Measurements from ENCODE around the gene ASRGL1.
"Not testable (repeated sequence)": the region's sequence is repeated elsewhere in the genome, so short reads cannot be mapped to it uniquely, and the experiment has no call there.

Gene ASRGL1

GRCh38 chr11:62333768-62334167 is 3.5 kb upstream of the ASRGL1 start:
- Histone ChIP-seq H3K9me3 (ENCODE audit: severe bottlenecking) (no peaks in the 10 kb centered on the region), H3K4me3 (ENCODE audit: severe bottlenecking) (no peak overlapping the region), H3K27me3 (ENCODE audit: insufficient read depth, poor library complexity, severe bottlenecking) (peaks cover 15% of the 10 kb centered on the region), H3K27ac (ENCODE audit: poor library complexity, severe bottlenecking) (no peak overlapping the region), H3K36me3 (ENCODE audit: low read depth) (no peaks in the 10 kb centered on the region), H3K4me1 (ENCODE audit: insufficient read depth, poor library complexity, severe bottlenecking) (no peaks in the 10 kb centered on the region)
- DNase-seq (ENCODE audit: low spot score) (no peak), ATAC-seq (ENCODE audit: low read depth) (no peak)
- TF ChIP-seq CTCF (IDR thresholded peaks at IDR 0.05; ENCODE audit: poor library complexity, severe bottlenecking) = no peak

DNA sequence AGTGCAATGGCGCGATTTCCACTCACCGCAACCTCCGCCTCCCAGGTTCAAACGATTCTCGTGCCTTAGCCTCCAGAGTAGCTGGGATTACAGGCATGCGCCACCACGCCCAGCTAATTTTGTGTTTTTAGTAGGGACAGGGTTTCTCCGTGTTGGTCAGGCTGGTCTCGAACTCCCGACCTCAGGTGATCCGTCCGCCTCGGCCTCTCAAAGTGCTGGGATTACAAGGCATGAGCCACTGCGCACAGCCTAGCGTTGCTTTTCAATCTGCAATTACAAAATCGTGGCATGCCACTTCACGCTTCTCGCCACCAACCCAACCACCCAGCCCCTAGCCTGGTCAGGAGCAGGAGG is 322 bp upstream of the ASRGL1 start:
- Histone ChIP-seq H3K4me3 (ENCODE audit: severe bottlenecking) (peak overlapping the region; percentile 44), H3K27me3 (ENCODE audit: insufficient read depth, poor library complexity, severe bottlenecking) (peaks cover 12% of the 10 kb centered on the region)
- not testable (repeated sequence) for H3K9me3 ChIP-seq (ENCODE audit: severe bottlenecking); ATAC-seq (ENCODE audit: low read depth); H3K4me1 ChIP-seq (ENCODE audit: insufficient read depth, poor library complexity, severe bottlenecking); H3K36me3 ChIP-seq (ENCODE audit: low read depth); DNase-seq (ENCODE audit: low spot score); H3K27ac ChIP-seq (ENCODE audit: poor library complexity, severe bottlenecking)

GRCh38 chr11:62338218-62338617 is 970 bp downstream of the ASRGL1 start:
- peak overlapping the region; percentile 44 for H3K4me3 ChIP-seq (ENCODE audit: severe bottlenecking)
- H3K9me3 ChIP-seq (ENCODE audit: severe bottlenecking) = no peaks in the 10 kb centered on the region
- ATAC-seq (ENCODE audit: low read depth) (no peak; the same call in 2 of the 3 replicates), DNase-seq (ENCODE audit: low spot score) (no peak)
- H3K36me3 ChIP-seq (ENCODE audit: low read depth) = no peaks in the 10 kb centered on the region
- no peak for TF ChIP-seq CTCF (IDR thresholded peaks at IDR 0.05; ENCODE audit: poor library complexity, severe bottlenecking)
- H3K27me3 ChIP-seq (ENCODE audit: insufficient read depth, poor library complexity, severe bottlenecking) = peaks cover 9% of the 10 kb centered on the region
- no peaks in the 10 kb centered on the region for H3K4me1 ChIP-seq (ENCODE audit: insufficient read depth, poor library complexity, severe bottlenecking)
- H3K27ac ChIP-seq (ENCODE audit: poor library complexity, severe bottlenecking) = no peak overlapping the region

GRCh38 chr11:62340269-62340901 is 3.1 kb downstream of the ASRGL1 start:
- Histone ChIP-seq H3K27me3 (ENCODE audit: insufficient read depth, poor library complexity, severe bottlenecking) (peaks cover 5% of the 10 kb centered on the region), H3K36me3 (ENCODE audit: low read depth) (no peaks in the 10 kb centered on the region), H3K9me3 (ENCODE audit: severe bottlenecking) (no peaks in the 10 kb centered on the region), H3K27ac (ENCODE audit: poor library complexity, severe bottlenecking) (no peak overlapping the region), H3K4me3 (ENCODE audit: severe bottlenecking) (no peak overlapping the region), H3K4me1 (ENCODE audit: insufficient read depth, poor library complexity, severe bottlenecking) (no peaks in the 10 kb centered on the region)
- DNase-seq (ENCODE audit: low spot score) (no peak), ATAC-seq (ENCODE audit: low read depth) (0 out of 3 replicates have a peak, but pooled peaks have one; percentile 28)
- peak; percentile 74 for TF ChIP-seq CTCF (IDR thresholded peaks at IDR 0.05; ENCODE audit: poor library complexity, severe bottlenecking)

- Histone ChIP-seq H3K4me1 (ENCODE audit: insufficient read depth, poor library complexity, severe bottlenecking) (no peaks in the 10 kb centered on the region), H3K36me3 (ENCODE audit: low read depth) (no peaks in the 10 kb centered on the region), H3K27me3 (ENCODE audit: insufficient read depth, poor library complexity, severe bottlenecking) (peaks cover 5% of the 10 kb centered on the region), H3K4me3 (ENCODE audit: severe bottlenecking) (no peak overlapping the region), H3K27ac (ENCODE audit: poor library complexity, severe bottlenecking) (no peak overlapping the region), H3K9me3 (ENCODE audit: severe bottlenecking) (no peaks in the 10 kb centered on the region)
- ATAC-seq (ENCODE audit: low read depth) (no peak), DNase-seq (ENCODE audit: low spot score) (no peak)
- TF ChIP-seq CTCF (IDR thresholded peaks at IDR 0.05; ENCODE audit: poor library complexity, severe bottlenecking) = no peak
Observed at GRCh38 chr11:62341588-62341987, 4.3 kb downstream of the ASRGL1 start.

- H3K9me3 ChIP-seq (ENCODE audit: severe bottlenecking); DNase-seq (ENCODE audit: low spot score); H3K27ac ChIP-seq (ENCODE audit: poor library complexity, severe bottlenecking); H3K36me3 ChIP-seq (ENCODE audit: low read depth); H3K27me3 ChIP-seq (ENCODE audit: insufficient read depth, poor library complexity, severe bottlenecking); ATAC-seq (ENCODE audit: low read depth); H3K4me3 ChIP-seq (ENCODE audit: severe bottlenecking); H3K4me1 ChIP-seq (ENCODE audit: insufficient read depth, poor library complexity, severe bottlenecking): not testable (repeated sequence)
Observed at GRCh38 chr11:62343646-62344190, 6.5 kb downstream of the ASRGL1 start.
